GM19238 (cell line): ENCODE results near the gene SMTN.
A peak's percentile ranks its signal among the peaks of the same experiment; 100 is the strongest.

ENCODE experiments used
- DNase-seq: peaks from one replicate; pipeline ENCODE4 v3.0.0; 2011; ENCODE audit warnings: low spot score; ENCODE audit not compliant: insufficient read length

SMTN gene

GRCh38 chr22:31126869-31127175 is 45.7 kb downstream of the SMTN start:
- DNase-seq, result no peak

DNA sequence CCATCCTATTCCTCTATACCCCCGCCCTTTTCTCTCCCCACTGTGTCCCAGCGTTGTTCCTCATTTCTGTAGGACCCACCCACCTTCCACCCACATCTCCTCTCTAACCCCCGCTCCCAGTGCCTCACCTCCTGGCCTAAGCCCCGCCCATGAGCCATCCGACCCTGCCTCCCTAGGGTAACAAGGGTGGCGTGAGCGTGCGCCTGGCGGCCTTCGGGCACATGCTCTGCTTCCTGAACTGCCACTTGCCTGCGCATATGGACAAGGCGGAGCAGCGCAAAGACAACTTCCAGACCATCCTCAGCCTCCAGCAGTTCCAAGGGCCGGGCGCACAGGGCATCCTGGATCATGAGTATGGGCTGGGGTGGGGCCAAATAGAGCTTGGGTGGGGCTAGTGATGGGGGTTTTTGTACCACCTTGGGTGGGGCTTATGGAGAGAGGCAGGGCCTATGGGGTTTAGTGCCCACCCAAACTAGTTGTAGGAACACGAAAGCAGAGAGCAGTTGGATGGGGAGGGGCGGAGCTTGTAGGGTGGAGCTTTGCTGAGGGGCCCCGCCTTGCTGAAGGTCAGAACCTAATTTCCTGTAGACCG is 46.2 kb downstream of the SMTN start:
- no peak for DNase-seq

- no peak for DNase-seq
Observed at GRCh38 chr22:31128156-31128555, 47.0 kb downstream of the SMTN start.

- no peak for DNase-seq
Observed at GRCh38 chr22:31130873-31131272, 49.8 kb downstream of the SMTN start.

GRCh38 chr22:31133911-31134310 is 52.8 kb downstream of the SMTN start:
- no peak for DNase-seq

- no peak for DNase-seq
Observed at GRCh38 chr22:31134688-31135087, 53.6 kb downstream of the SMTN start.

GRCh38 chr22:31135706-31136105 is 54.6 kb downstream of the SMTN start:
- DNase-seq, result no peak

- DNase-seq, result no peak
Observed at GRCh38 chr22:31136155-31136554, 55.0 kb downstream of the SMTN start.

DNA sequence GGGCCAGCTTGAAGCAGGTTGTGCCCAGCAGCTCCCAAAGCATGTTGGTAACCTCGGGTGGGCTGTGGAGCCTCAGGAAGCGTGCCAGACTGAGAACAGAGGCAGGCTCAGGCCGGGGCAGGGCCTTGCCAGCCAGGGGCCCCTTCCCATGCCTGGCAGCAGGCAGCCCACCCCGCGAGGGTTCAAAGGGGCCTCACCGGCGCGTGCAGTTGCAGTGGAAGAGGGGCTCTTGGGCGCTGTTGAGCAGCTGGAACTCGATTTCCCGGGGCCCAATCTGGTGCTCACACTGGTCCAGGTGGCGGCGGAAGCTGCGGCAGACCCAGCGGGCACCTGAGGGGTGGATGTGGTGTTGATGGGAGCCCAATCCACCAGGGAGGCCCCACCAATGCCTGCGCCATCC is 55.6 kb downstream of the SMTN start:
- DNase-seq, result no peak

DNA sequence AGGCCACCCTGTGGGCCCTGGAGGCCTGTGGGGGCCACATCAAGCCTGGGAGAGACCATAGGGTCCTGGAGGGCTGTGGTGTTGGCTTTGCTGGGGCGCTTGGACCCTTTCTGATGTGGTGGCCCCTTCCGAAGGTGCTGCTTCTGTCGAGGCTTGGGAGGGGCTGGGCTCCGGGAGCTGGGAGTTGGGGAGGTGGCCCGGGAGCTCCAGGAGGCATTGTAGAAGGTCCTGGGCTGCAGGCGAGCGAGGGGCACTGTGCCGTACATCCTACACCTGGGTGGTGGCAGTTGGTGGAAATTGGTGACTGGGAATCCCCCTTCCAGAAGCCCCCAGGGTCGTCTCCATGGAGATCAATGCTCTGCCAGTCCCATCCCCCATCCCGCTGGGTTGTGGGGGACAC is 56.6 kb downstream of the SMTN start:
- DNase-seq, result no peak

DNA sequence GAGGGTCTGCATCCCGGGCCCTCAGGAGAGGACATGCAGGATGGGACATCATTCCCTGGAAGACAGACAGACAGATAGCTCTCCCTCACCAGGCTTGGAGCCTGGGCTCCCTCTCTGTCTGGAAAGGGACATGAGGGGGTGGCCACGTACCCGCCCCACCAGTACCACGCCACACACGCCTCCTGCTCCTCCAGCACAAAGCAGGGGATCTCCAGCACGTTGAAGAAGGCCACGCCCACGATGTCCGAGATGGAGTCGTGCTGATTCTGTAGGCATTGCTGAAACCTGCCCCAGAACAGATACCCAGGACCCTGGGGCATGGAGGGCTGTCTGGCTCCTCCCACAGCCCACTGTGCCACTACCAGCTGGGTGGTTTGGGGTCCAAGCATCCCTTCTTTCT is 57.0 kb downstream of the SMTN start:
- DNase-seq, result no peak

GRCh38 chr22:31139066-31139465 is 57.9 kb downstream of the SMTN start:
- DNase-seq, result no peak

DNA sequence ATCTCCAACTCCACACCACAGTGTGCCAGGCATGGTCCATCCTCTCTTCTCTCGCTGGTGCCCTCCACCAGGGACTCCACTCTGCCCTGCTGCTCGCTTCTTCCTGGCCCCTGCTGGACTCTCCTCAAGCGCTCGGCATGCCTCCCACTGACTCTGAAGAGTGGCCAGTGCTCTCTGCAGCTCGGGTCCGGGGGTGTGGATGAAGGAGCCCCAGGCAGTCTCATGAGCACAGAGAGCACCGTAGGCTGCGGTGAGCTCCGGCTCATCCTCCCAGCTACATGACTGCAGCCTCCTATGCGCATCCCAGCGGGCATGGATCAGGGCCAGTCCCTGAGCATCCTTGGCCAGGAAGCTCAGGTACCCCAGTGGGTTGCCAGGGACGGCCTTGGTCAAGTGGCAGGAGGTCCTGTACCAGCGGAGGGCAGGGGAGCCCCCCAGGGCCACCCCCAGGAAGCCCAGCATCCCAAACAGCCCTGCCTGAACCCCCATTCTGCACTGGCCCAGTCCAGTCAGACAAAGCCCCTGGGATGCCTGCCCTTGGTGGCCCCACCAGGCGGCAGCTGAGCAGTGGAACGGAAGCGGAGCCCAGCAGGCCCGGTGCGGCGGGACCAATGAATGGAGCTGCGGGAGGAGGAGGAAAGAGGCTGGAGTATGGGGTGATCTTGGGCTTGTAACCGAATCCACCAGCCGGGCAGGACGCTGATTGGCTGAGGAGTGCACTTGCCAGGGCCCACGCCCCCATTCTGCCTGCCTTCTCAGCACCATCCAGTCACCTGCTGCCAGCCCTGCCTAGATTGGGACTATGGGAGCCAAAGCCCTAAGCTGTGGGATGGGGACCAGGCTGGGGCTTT is 59.0 kb downstream of the SMTN start, which contains the start of gene PLA2G3:
Gene PLA2G3, minus strand, starts transcription at position 643 of the 851 bp plus-strand sequence. Its CDS starts 154 bp downstream, at position 489.
- DNase-seq, result no peak

GRCh38 chr22:31140746-31141145 is 59.6 kb downstream of the SMTN start:
- DNase-seq, result no peak

DNA sequence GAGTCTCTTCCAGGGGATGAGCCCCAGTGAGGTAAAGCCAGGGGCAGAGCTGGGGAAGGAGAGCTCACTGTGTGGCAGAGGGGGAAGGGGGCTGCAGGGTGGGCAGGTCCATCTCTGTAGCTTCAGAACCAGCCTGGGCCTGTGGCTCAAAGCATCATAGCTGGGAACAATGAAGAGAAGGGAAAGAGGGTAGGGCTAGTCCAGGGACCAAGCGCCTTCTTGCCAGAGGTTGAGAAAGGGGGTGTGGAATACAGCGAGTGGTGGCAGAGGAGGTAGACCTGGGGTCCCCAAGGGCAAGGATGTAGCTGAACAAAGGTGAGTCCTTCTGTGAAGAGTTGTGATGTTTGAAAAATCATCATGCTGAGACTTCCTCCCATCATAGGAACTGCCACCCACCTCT is 60.4 kb downstream of the SMTN start:
- no peak for DNase-seq

DNA sequence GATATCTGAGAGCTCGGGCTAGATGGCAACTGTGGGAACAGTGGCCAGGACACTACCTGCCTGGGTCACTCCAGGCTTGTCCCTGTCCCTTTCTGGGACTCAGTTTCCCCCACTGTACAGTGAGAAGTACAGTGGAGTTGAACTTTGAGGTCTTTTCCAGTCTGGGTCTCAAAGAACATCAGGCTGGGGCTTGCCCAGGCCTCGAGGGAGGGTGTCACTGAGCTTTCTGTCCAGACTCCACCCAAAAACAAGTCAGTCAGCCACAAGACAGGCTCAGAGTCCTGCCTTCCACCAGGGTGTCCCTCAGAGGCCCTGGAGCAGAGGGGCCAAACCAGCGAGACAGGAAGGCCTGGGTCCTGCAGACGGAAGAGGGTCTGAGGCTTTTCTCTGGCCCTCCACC is 61.2 kb downstream of the SMTN start:
- no peak for DNase-seq

GRCh38 chr22:31143038-31143437 is 61.9 kb downstream of the SMTN start:
- DNase-seq, result no peak

- no peak for DNase-seq
Observed at GRCh38 chr22:31143537-31143936, 62.4 kb downstream of the SMTN start.

GRCh38 chr22:31144223-31144622 is 63.1 kb downstream of the SMTN start:
- DNase-seq, result no peak

DNA sequence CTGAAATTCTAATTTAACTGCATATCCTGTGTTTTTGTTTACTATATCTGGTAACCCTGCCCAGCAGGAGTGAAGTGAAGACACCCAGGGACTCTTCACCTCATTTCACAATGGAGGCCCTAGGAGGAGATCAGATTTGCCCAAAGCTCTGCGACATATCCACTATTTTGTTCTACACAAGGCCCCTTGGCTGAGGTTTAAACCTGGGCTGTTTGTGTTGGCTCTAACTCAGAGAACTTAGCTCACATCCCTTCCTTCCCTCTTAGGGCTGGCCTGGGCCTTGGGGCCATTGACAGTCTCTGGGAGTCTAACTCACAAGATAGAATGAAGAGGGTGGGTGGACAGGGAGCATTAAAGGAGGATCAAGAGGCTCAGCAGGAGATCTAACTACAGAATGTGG is 67.4 kb downstream of the SMTN start:
- no peak for DNase-seq

- DNase-seq, result peak; percentile 42
Observed at GRCh38 chr22:31148953-31149627, 68.0 kb downstream of the SMTN start.

GRCh38 chr22:31150615-31151014 is 69.5 kb downstream of the SMTN start:
- DNase-seq, result no peak

DNA sequence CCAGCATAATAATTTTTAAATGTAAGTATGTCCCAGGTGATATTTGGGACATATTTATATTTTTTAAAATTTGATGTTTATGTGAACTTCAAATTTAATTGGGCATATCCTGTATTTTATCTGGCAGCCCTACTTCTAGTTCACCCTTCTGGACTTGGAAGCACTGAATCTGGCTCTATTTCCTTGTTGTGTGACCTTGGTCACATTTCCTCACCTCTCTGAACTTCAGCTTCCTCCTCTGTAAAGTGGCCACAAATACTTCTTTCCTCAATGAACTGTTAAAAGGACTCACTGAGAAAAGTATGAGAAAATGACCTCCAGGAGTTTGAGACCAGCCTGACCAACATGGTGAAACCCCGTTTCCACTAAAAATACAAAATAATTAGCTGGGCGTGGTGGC is 70.8 kb downstream of the SMTN start:
- DNase-seq, result no peak
